ENCODE data around the gene CHRNA9. TPM values are rescaled to one million over a fixed set of nuclear protein-coding genes. Genes with fewer than 3 reads are reported as not detected.

The CHRNA9 gene
- total RNA-seq, 1 donor from 2014 or later: 2.8 TPM

DNA sequence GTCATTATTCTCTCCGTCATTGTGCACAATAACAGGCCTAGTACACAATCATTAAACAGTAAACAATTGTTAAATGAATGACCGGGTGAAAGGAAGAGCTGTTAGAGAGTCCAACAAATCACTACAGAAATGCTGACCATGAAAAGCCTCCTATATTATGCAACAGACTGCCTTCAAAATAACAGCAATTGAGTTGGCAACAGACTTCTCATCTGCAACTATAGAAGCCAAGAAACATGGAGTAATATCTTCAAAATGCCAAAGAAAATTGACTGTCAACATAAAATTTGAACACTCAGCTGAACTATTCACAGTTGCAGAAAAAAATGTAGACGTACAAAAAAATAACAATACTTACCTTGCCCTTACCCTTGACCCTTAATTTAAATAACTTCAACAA is 26.2 kb downstream of the CHRNA9 start:
- peaks cover 3% of the 10 kb centered on the region for H3K9me3 ChIP-seq (ENCODE audit: insufficient read depth, low read depth, low read length)

GRCh38 chr4:40363382-40363920 is 28.3 kb downstream of the CHRNA9 start:
- FAIRE-seq (no peak), DNase-seq (ENCODE audit: low read depth) (no peak)
- Histone ChIP-seq H2AFZ (ENCODE audit: low read depth, low read length) (no peak overlapping the region), H3K4me1 (ENCODE audit: insufficient read depth, low read length) (no peaks in the 10 kb centered on the region), H3K4me3 (ENCODE audit: insufficient read depth, low read depth, low read length) (no peak overlapping the region), H3K27me3 (ENCODE audit: insufficient read depth, low read length) (no peaks in the 10 kb centered on the region), H3K27ac (ENCODE audit: low read depth, low read length) (no peak overlapping the region), H3K9ac (ENCODE audit: low read length) (no peak overlapping the region), H3K9me3 (ENCODE audit: insufficient read depth, low read depth, low read length) (peaks cover 3% of the 10 kb centered on the region), H3K79me2 (ENCODE audit: insufficient read depth, low read length) (no peaks in the 10 kb centered on the region), H3K4me2 (ENCODE audit: low read length) (no peak overlapping the region), H3K36me3 (ENCODE audit: insufficient read depth, low read length) (no peaks in the 10 kb centered on the region), H4K20me1 (ENCODE audit: insufficient read depth, low read length) (no peaks in the 10 kb centered on the region)
- no peaks in the 10 kb centered on the region for H3K4me1 Mint-ChIP-seq (ENCODE audit: low read depth, unreplicated experiment)
- TF ChIP-seq EZH2 (IDR thresholded peaks at IDR 0.05; ENCODE audit: insufficient read depth, low read length) (no peak), CTCF (IDR thresholded peaks at IDR 0.05; ENCODE audit: insufficient read depth, low read depth, low read length) (no peak)
- peaks cover 2% of the 10 kb centered on the region for H3K36me3 Mint-ChIP-seq (ENCODE audit: low read depth, unreplicated experiment)
- no peak overlapping the region for H3K4me3 Mint-ChIP-seq (ENCODE audit: unreplicated experiment)
- no peaks in the 10 kb centered on the region for H3K27me3 Mint-ChIP-seq (ENCODE audit: low read depth, unreplicated experiment)
- H3K9me3 Mint-ChIP-seq (ENCODE audit: unreplicated experiment): peaks cover 3% of the 10 kb centered on the region
- no peak overlapping the region for H3K27ac Mint-ChIP-seq (ENCODE audit: unreplicated experiment)

More for the DNA sequence above, 26.2 kb downstream of the CHRNA9 start:
- H3K79me2 ChIP-seq (ENCODE audit: insufficient read depth, low read length): no peaks in the 10 kb centered on the region
- H3K27me3 ChIP-seq (ENCODE audit: insufficient read depth, low read length): no peaks in the 10 kb centered on the region
- FAIRE-seq (no peak), DNase-seq (ENCODE audit: low read depth) (no peak)
- H4K20me1 ChIP-seq (ENCODE audit: insufficient read depth, low read length): no peaks in the 10 kb centered on the region
- Mint-ChIP-seq H3K27me3 (ENCODE audit: low read depth, unreplicated experiment) (no peaks in the 10 kb centered on the region), H3K9me3 (ENCODE audit: unreplicated experiment) (peaks cover 3% of the 10 kb centered on the region), H3K36me3 (ENCODE audit: low read depth, unreplicated experiment) (peaks cover 2% of the 10 kb centered on the region), H3K4me3 (ENCODE audit: unreplicated experiment) (no peak overlapping the region), H3K27ac (ENCODE audit: unreplicated experiment) (no peak overlapping the region), H3K4me1 (ENCODE audit: low read depth, unreplicated experiment) (no peaks in the 10 kb centered on the region)
- no peaks in the 10 kb centered on the region for H3K36me3 ChIP-seq (ENCODE audit: insufficient read depth, low read length)
- H3K4me1 ChIP-seq (ENCODE audit: insufficient read depth, low read length): no peaks in the 10 kb centered on the region
- H3K9ac ChIP-seq (ENCODE audit: low read length): no peak overlapping the region
- no peak overlapping the region for H3K4me3 ChIP-seq (ENCODE audit: insufficient read depth, low read depth, low read length)
- no peak overlapping the region for H3K27ac ChIP-seq (ENCODE audit: low read depth, low read length)
- TF ChIP-seq CTCF (IDR thresholded peaks at IDR 0.05; ENCODE audit: insufficient read depth, low read depth, low read length) (no peak), EZH2 (IDR thresholded peaks at IDR 0.05; ENCODE audit: insufficient read depth, low read length) (no peak)
- H3K4me2 ChIP-seq (ENCODE audit: low read length): no peak overlapping the region
- H2AFZ ChIP-seq (ENCODE audit: low read depth, low read length): no peak overlapping the region

DNA sequence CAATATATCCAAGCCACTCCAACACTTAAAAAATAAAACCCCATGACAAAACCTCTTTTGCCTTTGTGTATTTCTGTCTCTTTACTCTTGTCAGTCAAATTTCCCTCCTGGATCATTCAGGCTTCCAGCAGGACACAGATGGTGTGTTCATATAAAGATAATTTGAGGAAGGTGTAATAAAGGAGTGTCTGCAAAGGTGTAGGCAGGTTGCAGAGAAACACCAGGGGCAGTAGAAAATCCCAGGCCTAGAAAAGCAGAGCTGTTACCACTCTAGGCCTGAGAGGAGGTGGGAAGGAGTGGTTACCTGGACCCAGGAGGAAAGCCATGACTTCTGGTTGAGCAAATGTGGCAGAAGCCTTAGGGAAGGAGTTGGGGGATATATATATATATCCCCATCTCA is 28.8 kb downstream of the CHRNA9 start:
- no peak overlapping the region for H3K4me3 Mint-ChIP-seq (ENCODE audit: unreplicated experiment)
- peaks cover 2% of the 10 kb centered on the region for H3K36me3 Mint-ChIP-seq (ENCODE audit: low read depth, unreplicated experiment)
- no peaks in the 10 kb centered on the region for H3K4me1 ChIP-seq (ENCODE audit: insufficient read depth, low read length)
- no peak overlapping the region for H3K9ac ChIP-seq (ENCODE audit: low read length)
- no peaks in the 10 kb centered on the region for H3K36me3 ChIP-seq (ENCODE audit: insufficient read depth, low read length)
- H3K79me2 ChIP-seq (ENCODE audit: insufficient read depth, low read length): no peaks in the 10 kb centered on the region
- DNase-seq (ENCODE audit: low read depth): no peak
- H3K4me2 ChIP-seq (ENCODE audit: low read length): no peak overlapping the region
- peaks cover 3% of the 10 kb centered on the region for H3K9me3 ChIP-seq (ENCODE audit: insufficient read depth, low read depth, low read length)
- no peak overlapping the region for H3K27ac Mint-ChIP-seq (ENCODE audit: unreplicated experiment)
- H3K4me1 Mint-ChIP-seq (ENCODE audit: low read depth, unreplicated experiment): no peaks in the 10 kb centered on the region
- H4K20me1 ChIP-seq (ENCODE audit: insufficient read depth, low read length): no peaks in the 10 kb centered on the region
- no peak overlapping the region for H2AFZ ChIP-seq (ENCODE audit: low read depth, low read length)
- no peaks in the 10 kb centered on the region for H3K27me3 Mint-ChIP-seq (ENCODE audit: low read depth, unreplicated experiment)
- peaks cover 3% of the 10 kb centered on the region for H3K9me3 Mint-ChIP-seq (ENCODE audit: unreplicated experiment)
- no peak overlapping the region for H3K4me3 ChIP-seq (ENCODE audit: insufficient read depth, low read depth, low read length)
- TF ChIP-seq CTCF (IDR thresholded peaks at IDR 0.05; ENCODE audit: insufficient read depth, low read depth, low read length) (no peak), EZH2 (IDR thresholded peaks at IDR 0.05; ENCODE audit: insufficient read depth, low read length) (no peak)
- no peak for FAIRE-seq
- H3K27ac ChIP-seq (ENCODE audit: low read depth, low read length): no peak overlapping the region
- H3K27me3 ChIP-seq (ENCODE audit: insufficient read depth, low read length): no peaks in the 10 kb centered on the region

Measured in astrocyte (in vitro differentiated cells and primary cell).